AG04450 (cell line): Measurements from ENCODE around the gene ADAMTSL1. TPM values are rescaled to one million over a fixed set of nuclear protein-coding genes. Genes with fewer than 3 reads are reported as not detected.

ENCODE experiments used
- CTCF ChIA-PET: fragments of 300-600, 350-600 bp; formaldehyde crosslinking; extraction: SDS; loops from one replicate; lab custom pipeline; 2022; ENCODE audit warnings: antibody characterized with exemption, inconsistent platforms; lab: Charles Lee
- POLR2A ChIA-PET: fragments of 350-600 bp; formaldehyde crosslinking; extraction: SDS; loops from one replicate; lab custom pipeline; 2021; ENCODE audit warnings: antibody characterized with exemption, inconsistent platforms; lab: Yijun Ruan, JAX
- DNase-seq: peaks from one replicate; pipeline ENCODE4 v3.0.0-alpha.2; 2011; ENCODE audit warnings: low read depth, low spot score
- H3K27ac ChIP-seq: one replicate; pipeline ENCODE4 v1.5.1; 2012; ENCODE audit warnings: low read depth, low read length, control low read depth
- H3K27me3 ChIP-seq: one replicate; pipeline ENCODE4 v1.6.0; 2012; ENCODE audit warnings: low read length; ENCODE audit not compliant: control insufficient read depth, insufficient read depth
- H3K4me3 ChIP-seq: 2 replicates; pipeline ENCODE4 v1.5.1; 2011; ENCODE audit warnings: mild to moderate bottlenecking, low read depth, low read length, control low read depth
- H3K9me3 ChIP-seq: 2 replicates; pipeline ENCODE4 v1.5.1; 2012; ENCODE audit warnings: low read length; ENCODE audit not compliant: control insufficient read depth, insufficient read depth
- CTCF ChIP-seq: IDR thresholded peaks from 2 replicates; pipeline ENCODE4 v1.5.1; 2011; ENCODE audit warnings: low read depth, low read length, control low read depth, inconsistent platforms
- polyA plus RNA-seq: library from polyadenylated mRNA; depleted of rRNA; stranded (reverse); fragments of >200 nt; gene quantifications from 2 replicates; pipeline ENCODE4 v1.2.3, GENCODE V29; 2011

Gene ADAMTSL1
- polyA plus RNA-seq, 1 experiment = 22.2 TPM

DNA sequence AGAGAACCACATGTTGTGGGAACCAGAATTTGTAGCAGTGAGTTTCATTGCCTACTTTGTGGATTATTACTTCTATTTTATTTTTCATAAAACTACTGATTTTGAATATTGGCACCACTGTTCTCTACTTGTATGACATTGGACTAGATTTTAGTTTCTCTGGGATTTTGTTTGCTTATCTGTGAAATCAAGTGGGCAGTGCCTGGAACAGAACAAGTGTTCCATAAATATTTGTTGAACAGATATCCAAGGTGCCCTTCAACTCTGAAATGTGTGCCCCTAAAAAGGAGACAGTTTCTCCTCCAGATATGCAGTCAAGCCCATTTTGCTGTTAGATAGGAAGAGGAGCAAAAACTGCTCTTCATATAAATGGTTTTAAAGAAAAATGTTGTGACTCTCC lies 42.6 kb downstream of the ADAMTSL1 start:
- Histone ChIP-seq H3K27ac (no peak overlapping the region), H3K9me3 (no peaks in the 10 kb centered on the region), H3K27me3 (no peaks in the 10 kb centered on the region), H3K4me3 (no peak overlapping the region)
- CTCF ChIA-PET = interaction anchor here (0.6 to 1.0 kb wide), 3 partner anchors 40 to 485 kb away, joined by 3 to 4 read pairs (median 4); no protein-coding TSS in a partner anchor
- no peak for TF ChIP-seq CTCF
- no peak for DNase-seq
- POLR2A ChIA-PET = no interaction called here

- Histone ChIP-seq H3K27me3 (no peaks in the 10 kb centered on the region), H3K9me3 (no peaks in the 10 kb centered on the region), H3K4me3 (no peak overlapping the region), H3K27ac (no peak overlapping the region)
- ChIA-PET POLR2A (no interaction called here), CTCF (interaction anchor here (0.6 to 1.0 kb wide), 3 partner anchors 39 to 485 kb away, joined by 3 to 4 read pairs (median 4); no protein-coding TSS in a partner anchor)
- TF ChIP-seq CTCF = no peak
- no peak for DNase-seq
These were observed 43.0 kb downstream of the ADAMTSL1 start for GRCh38 chr9:18516965-18517364.

GRCh38 chr9:18520416-18521047 lies 46.6 kb downstream of the ADAMTSL1 start:
- no peak for DNase-seq
- no peaks in the 10 kb centered on the region for H3K9me3 ChIP-seq
- H3K27ac ChIP-seq = no peak overlapping the region
- TF ChIP-seq CTCF = no peak
- ChIA-PET CTCF (interaction anchor here (0.5 kb wide), 1 partner anchor 56 kb away, joined by 3 read pairs; no protein-coding TSS in a partner anchor), POLR2A (no interaction called here)
- no peak overlapping the region for H3K4me3 ChIP-seq
- H3K27me3 ChIP-seq = no peaks in the 10 kb centered on the region

DNA sequence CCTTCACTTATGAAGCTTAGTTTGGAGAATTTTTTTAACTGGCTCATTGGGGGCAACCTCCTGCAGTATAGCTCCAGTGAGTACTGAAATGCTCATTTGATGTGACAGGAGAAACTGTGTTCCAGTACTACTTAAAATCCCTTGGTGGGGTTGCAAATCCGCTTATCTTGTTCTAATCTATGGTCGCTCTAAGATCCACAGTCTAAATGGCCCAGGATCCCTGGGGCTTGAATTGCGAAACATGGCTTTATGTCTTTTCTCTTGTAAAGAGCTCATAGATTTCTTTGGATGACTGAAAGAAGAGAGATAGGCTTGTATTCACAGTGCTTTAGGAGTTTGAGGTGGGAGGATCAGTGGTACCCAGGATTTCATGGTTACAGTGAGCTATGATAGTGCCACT lies 52.7 kb downstream of the ADAMTSL1 start:
- CTCF ChIA-PET = no interaction called here
- H3K27me3 ChIP-seq = no peaks in the 10 kb centered on the region
- POLR2A ChIA-PET = no interaction called here

More for the DNA sequence above, 52.7 kb downstream of the ADAMTSL1 start:
- no peaks in the 10 kb centered on the region for H3K9me3 ChIP-seq
- no peak overlapping the region for H3K27ac ChIP-seq
- no peak overlapping the region for H3K4me3 ChIP-seq
- TF ChIP-seq CTCF = no peak
- no peak for DNase-seq
